Islet of Langerhans (tissue), 1 donor: ENCODE results near the gene DEK.
"Not testable (repeated sequence)": the region's sequence is repeated elsewhere in the genome, so short reads cannot be mapped to it uniquely, and the experiment has no call there.

Source experiments
- FAIRE-seq: peaks from one replicate; lab custom pipeline; 2011; peaks lifted over from hg19 to GRCh38; lab: Jason Lieb, UNC

The DEK gene

DNA sequence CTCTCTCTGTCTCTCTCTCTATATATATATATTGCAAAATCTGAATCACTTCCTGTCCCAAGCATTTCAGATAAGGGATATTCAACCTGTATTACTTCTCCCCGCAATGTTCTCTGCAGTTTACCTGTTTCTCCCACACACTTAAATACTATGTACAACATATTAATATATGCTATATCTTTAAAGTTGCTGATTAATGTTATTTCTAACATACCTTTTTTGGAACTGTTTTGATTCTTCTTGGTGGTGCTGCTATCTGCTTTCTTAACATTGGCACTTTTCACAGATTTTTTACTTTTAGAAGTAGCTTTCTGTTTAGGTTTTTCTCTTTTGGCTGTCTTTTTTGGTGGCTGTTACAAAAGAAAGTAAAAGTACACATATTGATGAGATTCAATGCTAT lies 27.2 kb downstream of the DEK start:
- no peak for FAIRE-seq

- no peak for FAIRE-seq
Measured at GRCh38 chr6:18235524-18235923, 28.8 kb downstream of the DEK start.

DNA sequence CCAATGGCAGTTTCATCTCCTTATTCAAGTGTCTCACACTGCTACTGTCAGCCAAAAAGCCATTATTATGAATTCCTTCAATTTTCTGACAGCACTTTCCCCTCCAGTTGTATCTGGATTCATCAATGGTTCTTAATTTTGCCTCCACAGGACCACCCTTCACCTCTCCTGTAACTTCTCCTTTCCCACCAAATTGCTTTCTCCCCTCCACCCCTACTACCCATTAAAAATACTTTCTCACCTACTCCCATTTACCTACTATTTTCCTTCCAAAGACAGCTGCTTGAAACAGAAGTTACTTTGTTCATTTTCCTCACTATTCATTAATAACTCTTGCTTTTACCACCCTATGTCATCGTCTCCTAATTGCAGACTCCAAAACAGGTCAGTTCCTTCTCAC lies 29.8 kb downstream of the DEK start:
- no peak for FAIRE-seq

GRCh38 chr6:18233770-18234169 lies 30.6 kb downstream of the DEK start:
- not testable (repeated sequence) for FAIRE-seq

- not testable (repeated sequence) for FAIRE-seq
Measured at GRCh38 chr6:18231856-18232255, 32.5 kb downstream of the DEK start.

DNA sequence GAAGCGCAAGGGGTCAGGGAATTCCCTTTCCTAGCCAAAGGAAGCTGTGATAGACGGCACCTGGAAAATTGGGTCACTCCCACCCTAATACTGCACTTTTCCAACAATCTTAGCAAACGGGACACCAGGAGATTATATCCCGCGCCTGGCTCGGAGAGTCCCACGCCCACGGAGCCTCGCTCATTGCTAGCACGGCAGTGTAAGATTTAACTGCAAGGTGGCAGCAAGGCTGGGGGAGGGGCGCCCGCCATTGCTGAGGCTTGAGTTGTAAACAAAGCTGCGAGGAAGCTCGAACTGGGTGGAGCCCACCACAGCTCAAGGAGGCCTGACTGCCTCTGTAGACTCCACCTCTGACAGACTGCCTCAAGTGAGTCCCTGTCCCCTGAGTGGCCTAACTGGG lies 35.7 kb downstream of the DEK start:
- FAIRE-seq, result not testable (repeated sequence)

GRCh38 chr6:18227166-18227565 lies 37.2 kb downstream of the DEK start:
- FAIRE-seq, result not testable (repeated sequence)

GRCh38 chr6:18226451-18227105 lies 37.8 kb downstream of the DEK start:
- not testable (repeated sequence) for FAIRE-seq

DNA sequence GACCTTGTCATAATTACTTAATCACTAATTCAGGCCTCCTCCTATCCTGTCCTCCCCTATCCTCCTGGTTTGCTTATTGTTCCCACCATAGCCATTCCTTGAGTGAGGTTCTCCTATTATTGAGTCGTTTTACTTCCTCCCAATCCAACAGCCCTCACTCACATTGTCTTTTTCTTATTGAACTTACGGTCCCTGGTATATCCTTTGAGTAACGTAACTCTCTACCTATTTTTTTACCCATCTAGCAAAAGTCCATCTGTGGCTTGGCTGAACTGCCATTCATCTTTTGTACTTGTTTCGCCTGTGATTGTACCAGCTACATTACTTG lies 43.1 kb downstream of the DEK start:
- no peak for FAIRE-seq

DNA sequence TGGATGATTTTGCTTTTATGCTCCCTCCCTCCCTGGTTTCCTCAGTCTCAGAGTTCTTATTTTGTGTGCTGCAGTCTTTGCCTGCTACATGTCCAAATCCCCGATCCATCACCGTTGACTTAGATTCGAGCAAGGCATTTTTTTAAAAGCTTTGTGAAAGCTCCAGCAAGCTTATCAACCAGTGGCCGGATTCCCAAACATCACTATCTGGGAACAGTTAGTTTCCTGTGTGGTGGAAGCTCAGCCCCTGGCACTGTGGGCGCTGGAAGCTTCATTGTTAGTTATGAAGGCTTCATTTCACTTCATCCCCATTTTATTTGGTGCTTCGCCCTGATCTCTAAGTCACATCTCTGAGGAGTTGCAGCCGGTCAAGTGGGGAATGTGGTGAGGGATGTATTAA lies 44.7 kb downstream of the DEK start:
- no peak for FAIRE-seq

DNA sequence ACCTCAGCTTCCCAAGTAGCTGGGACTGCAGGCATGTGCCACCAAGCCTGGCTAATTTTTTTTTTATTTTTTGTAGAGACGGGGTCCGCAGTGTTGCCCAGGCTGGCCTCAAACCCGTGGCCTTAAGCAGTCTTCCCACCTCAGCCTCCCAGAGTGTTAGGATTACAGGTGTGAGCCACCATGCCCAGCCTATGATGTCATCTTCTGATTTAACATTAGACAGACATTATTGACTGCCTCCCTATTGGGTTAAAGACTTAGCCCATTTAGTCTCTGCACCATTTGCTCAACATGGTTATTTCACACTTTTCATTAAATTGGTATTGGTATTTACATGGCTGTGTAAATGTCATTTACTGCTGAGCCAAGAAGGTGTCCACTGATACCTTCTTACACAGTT lies 46.1 kb downstream of the DEK start:
- FAIRE-seq, result no peak

DNA sequence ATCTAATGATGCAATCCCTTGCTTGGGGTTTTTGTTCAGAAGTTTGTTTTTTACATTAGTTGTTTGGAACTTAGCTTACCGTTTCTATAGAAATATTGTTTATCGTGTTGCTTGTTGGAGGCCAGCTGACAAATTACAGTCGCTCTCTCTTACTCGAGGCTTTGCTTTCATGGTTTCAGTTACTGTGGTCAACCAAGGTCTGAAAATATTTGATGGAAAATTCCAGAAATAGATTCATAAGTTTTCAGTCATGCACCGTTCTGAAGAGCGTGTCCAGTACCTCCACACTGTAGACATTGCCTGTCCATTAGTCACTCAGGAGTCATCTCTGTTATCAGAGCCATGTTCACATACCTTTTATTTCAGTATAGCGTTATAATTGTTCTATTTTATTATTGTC lies 47.9 kb downstream of the DEK start:
- no peak for FAIRE-seq

DNA sequence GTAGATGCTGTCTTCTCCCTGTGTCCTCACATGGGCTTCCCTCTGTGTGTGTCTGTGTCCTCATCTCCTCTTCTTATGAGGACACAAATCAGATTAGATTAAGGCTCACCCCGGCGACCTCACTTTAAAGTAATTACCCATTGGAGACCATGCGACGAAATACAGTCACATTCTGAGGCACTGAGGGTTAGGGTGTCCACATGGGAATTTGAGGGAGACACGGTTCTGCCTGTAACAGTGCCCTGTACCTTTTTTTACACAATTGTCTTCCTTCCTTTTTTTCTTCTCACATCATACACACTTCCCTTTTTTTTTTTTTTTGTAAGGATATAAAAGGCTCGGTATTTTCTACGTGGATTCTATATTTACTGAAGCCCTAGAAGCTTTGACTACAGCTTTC lies 48.9 kb downstream of the DEK start:
- FAIRE-seq, result no peak

DNA sequence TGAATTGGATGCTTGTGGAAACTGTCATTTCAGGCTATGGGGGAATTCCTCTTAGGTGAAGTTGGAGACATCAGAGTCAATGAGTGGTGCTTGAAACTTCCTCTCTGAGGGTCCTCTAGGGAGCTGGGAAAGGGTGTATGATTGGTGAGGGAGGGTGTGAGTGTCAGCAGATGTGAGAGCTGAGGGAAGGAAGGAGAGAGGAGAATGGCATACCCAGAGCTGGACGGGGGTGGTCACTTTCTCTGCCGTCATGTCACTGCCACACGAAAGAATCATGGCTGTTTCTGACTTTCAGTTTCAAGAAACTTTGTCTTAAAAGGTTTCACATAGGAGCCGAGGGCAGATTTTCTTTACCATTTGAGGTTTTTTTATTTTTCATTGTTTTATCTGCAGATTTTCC lies 50.3 kb downstream of the DEK start:
- no peak for FAIRE-seq

- FAIRE-seq, result no peak
Measured at GRCh38 chr6:18213439-18213838, 50.9 kb downstream of the DEK start.

- FAIRE-seq, result no peak
Measured at GRCh38 chr6:18212231-18212630, 52.1 kb downstream of the DEK start.

DNA sequence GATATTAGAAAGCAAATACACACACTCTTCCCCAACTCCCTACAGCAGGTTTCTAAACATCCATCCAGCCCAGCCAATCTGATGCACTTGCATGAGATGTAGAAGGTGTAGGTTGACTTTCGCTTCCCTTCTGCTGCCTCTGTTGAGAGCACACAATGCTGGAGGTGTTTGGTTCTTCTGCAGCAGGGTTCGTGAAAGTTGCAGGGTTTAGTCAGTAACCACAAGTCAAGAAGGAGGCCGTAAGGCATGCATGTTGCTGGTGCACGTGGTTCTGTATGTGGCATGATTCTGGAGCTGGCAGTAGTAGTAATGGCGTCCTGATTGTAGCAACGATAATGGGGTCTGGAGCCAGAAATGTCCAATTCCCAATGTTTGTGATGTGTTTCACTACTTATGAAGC lies 53.0 kb downstream of the DEK start:
- no peak for FAIRE-seq

DNA sequence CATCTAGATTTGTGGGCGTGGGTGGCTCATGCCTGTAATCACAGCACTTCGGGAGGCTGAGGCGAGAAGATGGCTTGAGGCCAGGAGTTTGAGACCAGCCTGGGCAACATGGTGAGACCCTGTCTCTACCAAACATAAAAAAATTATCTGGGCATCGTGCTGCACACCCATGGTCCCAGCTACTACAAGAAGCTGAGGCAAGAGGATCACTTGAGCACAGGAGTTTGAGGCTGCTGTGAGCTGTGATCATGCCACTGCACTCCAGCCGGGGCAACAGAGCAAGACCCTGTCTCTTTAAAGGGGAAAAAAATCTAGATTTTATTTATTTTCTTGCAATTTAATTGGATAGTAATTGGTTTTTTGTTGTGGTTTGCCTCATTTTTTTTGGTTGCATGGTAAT lies 53.6 kb downstream of the DEK start:
- no peak for FAIRE-seq

DNA sequence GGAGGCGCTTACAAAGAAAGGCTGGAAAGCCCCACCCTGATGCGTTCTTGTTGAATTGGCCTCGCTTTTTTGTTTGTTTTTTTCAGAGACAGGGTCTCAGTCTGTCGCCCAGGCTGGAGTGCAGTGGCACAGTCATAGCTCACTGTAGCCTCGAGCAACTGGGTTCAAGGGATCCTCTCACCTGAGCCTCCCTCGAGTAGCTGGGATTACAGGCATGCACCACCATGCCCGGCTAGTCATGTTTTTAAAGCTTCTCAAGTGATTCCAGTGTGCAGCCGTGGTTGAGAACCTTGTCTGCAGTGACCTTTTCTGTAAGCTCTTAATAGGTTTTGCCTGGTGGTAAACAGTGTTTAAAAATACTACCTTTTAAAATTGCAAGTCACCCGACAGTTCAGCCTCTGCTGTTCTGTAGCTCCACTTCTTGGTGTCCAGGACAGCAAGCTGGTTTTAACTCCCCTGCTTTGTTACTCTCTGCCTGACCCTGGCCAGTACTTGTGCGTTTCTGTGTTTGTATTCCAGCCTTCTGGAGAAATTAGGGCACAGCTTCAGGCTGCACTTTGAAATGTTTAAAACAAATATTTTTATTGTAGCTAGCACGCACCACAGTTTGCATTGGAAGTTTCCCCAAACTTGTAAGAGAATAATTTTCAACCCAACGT lies 54.7 kb downstream of the DEK start:
- peak; percentile 21 for FAIRE-seq

DNA sequence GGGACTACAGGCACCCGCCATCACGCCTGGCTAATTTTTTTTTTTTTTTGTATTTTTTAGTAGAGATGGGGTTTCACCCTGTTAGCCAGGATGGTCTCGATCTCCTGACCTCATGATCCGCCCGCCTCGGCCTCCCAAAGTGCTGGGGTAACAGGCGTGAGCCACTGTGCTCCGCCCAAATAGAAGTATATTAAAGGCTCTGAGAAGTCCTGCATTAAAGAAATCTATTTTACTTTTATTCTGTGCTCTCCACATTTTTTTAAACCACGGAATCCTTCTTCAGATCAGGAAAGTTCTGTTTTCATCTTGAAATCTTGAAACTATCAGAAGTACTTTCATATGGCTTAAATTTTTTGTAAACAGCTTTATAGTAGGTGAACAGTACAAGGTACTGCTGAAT lies 55.6 kb downstream of the DEK start:
- peak; percentile 76 for FAIRE-seq

DNA sequence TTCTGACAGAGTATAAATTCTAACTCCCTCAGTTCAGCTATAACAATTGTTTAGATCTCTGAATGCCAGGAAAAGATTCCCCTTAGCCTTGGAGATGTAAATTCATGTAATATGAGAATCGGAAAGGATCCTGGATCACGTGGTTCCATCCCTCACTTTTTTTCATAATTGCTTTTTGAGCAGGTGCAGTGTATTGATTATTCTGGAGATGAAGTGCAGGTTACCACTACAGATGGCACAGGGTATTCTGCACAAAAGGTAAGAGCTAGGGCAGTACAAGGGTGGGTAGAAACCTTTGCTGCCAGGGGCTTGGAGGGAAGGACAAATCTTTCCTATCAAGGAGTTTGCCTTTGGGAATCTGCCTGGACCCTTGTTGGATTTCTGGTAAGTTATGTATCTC lies 56.4 kb downstream of the DEK start:
- no peak for FAIRE-seq

- no peak for FAIRE-seq
Measured at GRCh38 chr6:18207438-18207837, 56.9 kb downstream of the DEK start.

- no peak for FAIRE-seq
Measured at GRCh38 chr6:18206591-18206990, 57.7 kb downstream of the DEK start.

- no peak for FAIRE-seq
Measured at GRCh38 chr6:18204691-18205090, 59.6 kb downstream of the DEK start.

DNA sequence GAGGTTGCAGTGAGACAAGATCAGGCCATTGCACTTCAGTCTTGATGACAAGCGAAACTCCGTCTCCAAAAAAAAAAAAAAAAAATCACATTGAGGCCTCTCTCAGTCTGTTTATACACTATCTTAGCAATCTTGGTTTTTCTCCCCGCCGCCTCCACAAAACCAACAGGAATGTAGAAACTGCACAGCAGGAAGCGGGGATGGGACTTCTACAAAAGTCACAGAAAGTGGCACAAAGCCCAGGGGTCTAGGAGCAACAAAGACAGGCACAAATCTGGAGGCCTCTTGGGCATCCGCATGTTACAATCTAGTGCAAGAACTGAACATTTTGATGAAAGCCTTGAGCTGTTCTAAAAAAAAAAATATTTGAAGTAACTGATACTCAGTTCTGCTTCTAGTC lies 60.5 kb downstream of the DEK start:
- no peak for FAIRE-seq
